A549 (cell line): ENCODE measurements around the gene GIMAP1.

Source experiments
- CTCF ChIP-seq: fragments of >200 bp; sonication (Bioruptor Twin); formaldehyde crosslinking; IDR thresholded peaks from 3 replicates; pipeline ENCODE4 v1.5.1; 2016
- EP300 ChIP-seq, 2 experiments: fragments of >200 bp; sonication (Bioruptor Twin); formaldehyde crosslinking; IDR thresholded peaks; 2 replicates in 1 of 2; 3 replicates in 1 of 2; pipeline ENCODE4 v1.6.1; 2016 to 2017
- HMGXB4 ChIP-seq: fragments of 250-450 bp; sonication (Bioruptor Pico); IDR thresholded peaks from 2 replicates; pipeline ENCODE4 v1.5.0; 2021; ENCODE audit warnings: mild to moderate bottlenecking, moderate library complexity, borderline replicate concordance
- MAX ChIP-seq: IDR thresholded peaks from 2 replicates; pipeline ENCODE4 v1.6.1; 2012
- MAZ ChIP-seq: fragments of 150-350 bp; IDR thresholded peaks from 2 replicates; pipeline ENCODE4 v1.6.1; 2014; ENCODE audit warnings: antibody characterized with exemption, low read depth, low read length, borderline replicate concordance
- NR3C1 ChIP-seq: fragments of >200 bp; sonication (Bioruptor Twin); formaldehyde crosslinking; IDR thresholded peaks from 3 replicates; pipeline ENCODE4 v1.6.1; 2017
- POLR2A ChIP-seq: IDR thresholded peaks from 2 replicates; pipeline ENCODE4 v1.6.1; 2012; ENCODE audit warnings: mild to moderate bottlenecking, low read length

GRCh38 chr7:150754951-150755350 lies 38.5 kb downstream of the GIMAP1 start:
- TF ChIP-seq CTCF = no peak
- TF ChIP-seq POLR2A = no peak
- no peak for TF ChIP-seq HMGXB4 (CRISPR knock-in tag)
- no peak for TF ChIP-seq EP300 (IDR thresholded peaks at IDR 0.05)
- TF ChIP-seq NR3C1 = no peak
- no peak for TF ChIP-seq MAX
- TF ChIP-seq MAZ = no peak
